ENCODE data around the gene MIS12.

DNA sequence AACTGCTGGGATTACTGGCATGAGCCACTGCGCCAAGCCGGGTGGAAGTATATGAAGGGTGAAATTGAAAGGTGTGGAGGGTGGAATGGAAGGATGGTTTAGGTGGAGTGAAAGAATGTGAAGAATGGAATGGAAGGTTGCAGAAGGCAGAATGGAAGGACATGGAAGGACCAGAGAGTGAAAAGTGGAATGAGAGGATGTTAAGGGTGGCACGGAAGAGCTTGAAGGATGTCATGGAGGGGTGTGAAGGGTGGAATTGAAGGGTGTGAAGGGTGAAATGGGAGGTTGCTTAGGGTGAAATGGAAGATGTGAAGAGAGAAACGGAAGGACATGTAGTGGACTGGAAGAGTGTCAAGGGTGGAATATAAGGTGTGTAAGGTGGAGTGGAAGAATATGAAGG, 16.2 kb downstream of the MIS12 start:
- TF ChIP-seq, protein P1, sequence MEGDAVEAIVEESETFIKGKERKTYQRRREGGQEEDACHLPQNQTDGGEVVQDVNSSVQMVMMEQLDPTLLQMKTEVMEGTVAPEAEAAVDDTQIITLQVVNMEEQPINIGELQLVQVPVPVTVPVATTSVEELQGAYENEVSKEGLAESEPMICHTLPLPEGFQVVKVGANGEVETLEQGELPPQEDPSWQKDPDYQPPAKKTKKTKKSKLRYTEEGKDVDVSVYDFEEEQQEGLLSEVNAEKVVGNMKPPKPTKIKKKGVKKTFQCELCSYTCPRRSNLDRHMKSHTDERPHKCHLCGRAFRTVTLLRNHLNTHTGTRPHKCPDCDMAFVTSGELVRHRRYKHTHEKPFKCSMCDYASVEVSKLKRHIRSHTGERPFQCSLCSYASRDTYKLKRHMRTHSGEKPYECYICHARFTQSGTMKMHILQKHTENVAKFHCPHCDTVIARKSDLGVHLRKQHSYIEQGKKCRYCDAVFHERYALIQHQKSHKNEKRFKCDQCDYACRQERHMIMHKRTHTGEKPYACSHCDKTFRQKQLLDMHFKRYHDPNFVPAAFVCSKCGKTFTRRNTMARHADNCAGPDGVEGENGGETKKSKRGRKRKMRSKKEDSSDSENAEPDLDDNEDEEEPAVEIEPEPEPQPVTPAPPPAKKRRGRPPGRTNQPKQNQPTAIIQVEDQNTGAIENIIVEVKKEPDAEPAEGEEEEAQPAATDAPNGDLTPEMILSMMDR (IDR thresholded peaks at IDR 0.05), result no peak
- no peak for TF ChIP-seq POLR2A (IDR thresholded peaks at IDR 0.05)
